ENCODE measurements around the gene OR51B2. TPM values are rescaled to one million over a fixed set of nuclear protein-coding genes. Genes with fewer than 3 reads are reported as not detected.

Gene OR51B2
- total RNA-seq, 3 donors from 2014 or later = not detected

GRCh38 chr11:5293028-5293427 lies 31.1 kb downstream of the OR51B2 start:
- H3K36me3 ChIP-seq (ENCODE audit: low read depth) = no peaks in the 10 kb centered on the region
- no peak overlapping the region for H3K4me3 ChIP-seq
- ATAC-seq (no peak), DNase-seq (no peak)
- no peak for TF ChIP-seq CTCF (IDR thresholded peaks at IDR 0.05)
- H3K9me3 ChIP-seq = no peaks in the 10 kb centered on the region
- intact Hi-C loops (cut with DNase I, micrococcal nuclease) = no loop called here
- H3K4me1 ChIP-seq (ENCODE audit: low read depth) = no peaks in the 10 kb centered on the region

- intact Hi-C loops (cut with DNase I, micrococcal nuclease) = no loop called here
- Histone ChIP-seq H3K9me3 (no peaks in the 10 kb centered on the region), H3K4me1 (ENCODE audit: low read depth) (no peaks in the 10 kb centered on the region), H3K4me3 (no peak overlapping the region), H3K36me3 (ENCODE audit: low read depth) (no peaks in the 10 kb centered on the region)
- no peak for ATAC-seq
- TF ChIP-seq CTCF (IDR thresholded peaks at IDR 0.05) = no peak
- no peak for DNase-seq
Observed at GRCh38 chr11:5291207-5291838, 32.8 kb downstream of the OR51B2 start.

- Histone ChIP-seq H3K36me3 (ENCODE audit: low read depth) (no peaks in the 10 kb centered on the region), H3K9me3 (no peaks in the 10 kb centered on the region), H3K4me1 (ENCODE audit: low read depth) (no peaks in the 10 kb centered on the region), H3K4me3 (no peak overlapping the region)
- no peak for TF ChIP-seq CTCF (IDR thresholded peaks at IDR 0.05)
- no peak for ATAC-seq
- no peak for DNase-seq
- intact Hi-C loops (cut with DNase I, micrococcal nuclease) = no loop called here
Observed at GRCh38 chr11:5290106-5290505, 34.0 kb downstream of the OR51B2 start.

- intact Hi-C loops (cut with DNase I, micrococcal nuclease) = no loop called here
- Histone ChIP-seq H3K4me1 (ENCODE audit: low read depth) (no peaks in the 10 kb centered on the region), H3K4me3 (no peak overlapping the region), H3K9me3 (no peaks in the 10 kb centered on the region), H3K36me3 (ENCODE audit: low read depth) (no peaks in the 10 kb centered on the region)
- no peak for ATAC-seq
- no peak for TF ChIP-seq CTCF (IDR thresholded peaks at IDR 0.05)
- no peak for DNase-seq
Observed at GRCh38 chr11:5289696-5290095, 34.4 kb downstream of the OR51B2 start.

GRCh38 chr11:5288906-5289550 lies 35.1 kb downstream of the OR51B2 start:
- no peak overlapping the region for H3K4me3 ChIP-seq
- no peaks in the 10 kb centered on the region for H3K9me3 ChIP-seq
- intact Hi-C loops (cut with DNase I, micrococcal nuclease) = no loop called here
- no peak for DNase-seq
- ATAC-seq = no peak
- H3K36me3 ChIP-seq (ENCODE audit: low read depth) = no peaks in the 10 kb centered on the region
- TF ChIP-seq CTCF (IDR thresholded peaks at IDR 0.05) = no peak
- H3K4me1 ChIP-seq (ENCODE audit: low read depth) = no peaks in the 10 kb centered on the region
